Measurements from ENCODE around the gene IQUB. TPM values are rescaled to one million over a fixed set of nuclear protein-coding genes. Genes with fewer than 3 reads are reported as not detected.

Gene IQUB
- total RNA-seq, 4 donors from 2014 or later, result 0.83 to 13.3 (median 6.7) TPM

GRCh38 chr7:123499211-123499970 lies 35.0 kb downstream of the IQUB start:
- peaks cover 0 to 7% (median 0%) of the 10 kb centered on the region in 4 donors for H3K4me1 ChIP-seq
- intact Hi-C loops (cut with DNase I), result no loop called here
- no peaks in the 10 kb centered on the region for H3K27me3 ChIP-seq
- H3K4me3 ChIP-seq, result no peak overlapping the region
- H3K9me3 ChIP-seq, result no peaks in the 10 kb centered on the region
- TF ChIP-seq, protein P1, sequence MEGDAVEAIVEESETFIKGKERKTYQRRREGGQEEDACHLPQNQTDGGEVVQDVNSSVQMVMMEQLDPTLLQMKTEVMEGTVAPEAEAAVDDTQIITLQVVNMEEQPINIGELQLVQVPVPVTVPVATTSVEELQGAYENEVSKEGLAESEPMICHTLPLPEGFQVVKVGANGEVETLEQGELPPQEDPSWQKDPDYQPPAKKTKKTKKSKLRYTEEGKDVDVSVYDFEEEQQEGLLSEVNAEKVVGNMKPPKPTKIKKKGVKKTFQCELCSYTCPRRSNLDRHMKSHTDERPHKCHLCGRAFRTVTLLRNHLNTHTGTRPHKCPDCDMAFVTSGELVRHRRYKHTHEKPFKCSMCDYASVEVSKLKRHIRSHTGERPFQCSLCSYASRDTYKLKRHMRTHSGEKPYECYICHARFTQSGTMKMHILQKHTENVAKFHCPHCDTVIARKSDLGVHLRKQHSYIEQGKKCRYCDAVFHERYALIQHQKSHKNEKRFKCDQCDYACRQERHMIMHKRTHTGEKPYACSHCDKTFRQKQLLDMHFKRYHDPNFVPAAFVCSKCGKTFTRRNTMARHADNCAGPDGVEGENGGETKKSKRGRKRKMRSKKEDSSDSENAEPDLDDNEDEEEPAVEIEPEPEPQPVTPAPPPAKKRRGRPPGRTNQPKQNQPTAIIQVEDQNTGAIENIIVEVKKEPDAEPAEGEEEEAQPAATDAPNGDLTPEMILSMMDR (IDR thresholded peaks at IDR 0.05), result no peak
- no peak for TF ChIP-seq EP300 (IDR thresholded peaks at IDR 0.05)
- TF ChIP-seq POLR2A (IDR thresholded peaks at IDR 0.05; ENCODE audit: low read depth), result no peak
- TF ChIP-seq POLR2AphosphoS5 (IDR thresholded peaks at IDR 0.05), result no peak
- H3K27ac ChIP-seq (replicated peaks in 1 of 4), result no peak overlapping the region
- 91% methylated on average over 8 of the region's 8 CpGs for WGBS
- DNase-seq (ENCODE audit: extremely low spot score), result no peak
- no peaks in the 10 kb centered on the region for H3K36me3 ChIP-seq

- intact Hi-C loops (cut with DNase I), result no loop called here
- Histone ChIP-seq H3K36me3 (no peaks in the 10 kb centered on the region), H3K27me3 (no peaks in the 10 kb centered on the region), H3K4me1 (peaks cover 0 to 14% (median 2%) of the 10 kb centered on the region in 4 donors), H3K9me3 (no peaks in the 10 kb centered on the region), H3K27ac (replicated peaks in 1 of 4) (no peak overlapping the region), H3K4me3 (no peak overlapping the region)
- no peak for DNase-seq (ENCODE audit: extremely low spot score)
- 61% methylated on average over 2 of the region's 2 CpGs for WGBS
- TF ChIP-seq, protein P1 (IDR thresholded peaks at IDR 0.05), result no peak
- TF ChIP-seq POLR2AphosphoS5 (IDR thresholded peaks at IDR 0.05) (no peak), EP300 (IDR thresholded peaks at IDR 0.05) (no peak), POLR2A (IDR thresholded peaks at IDR 0.05; ENCODE audit: low read depth) (no peak)
Observed at GRCh38 chr7:123498601-123499000, 35.8 kb downstream of the IQUB start.

DNA sequence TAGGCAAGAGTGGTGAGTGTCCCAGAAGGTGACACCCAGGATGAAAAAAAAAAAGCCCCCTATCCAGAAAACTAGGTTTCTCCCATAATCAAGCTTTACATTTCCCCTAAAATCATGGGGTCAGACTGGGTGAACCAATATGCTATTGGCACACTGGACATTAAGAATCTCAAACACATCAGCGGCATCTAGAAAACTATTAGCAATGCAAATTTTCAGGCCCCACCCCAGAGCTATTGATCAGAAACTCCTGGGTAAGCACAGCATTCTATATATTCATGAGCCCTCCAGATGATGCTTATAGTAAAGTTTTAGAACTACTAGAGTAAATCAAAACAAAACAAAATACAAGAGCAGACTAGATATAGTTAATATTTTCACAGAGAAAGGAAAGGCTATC lies 36.4 kb downstream of the IQUB start:
- 85% methylated on average over 1 of the region's 1 CpG for WGBS
- TF ChIP-seq POLR2AphosphoS5 (IDR thresholded peaks at IDR 0.05) (no peak), EP300 (IDR thresholded peaks at IDR 0.05) (no peak), POLR2A (IDR thresholded peaks at IDR 0.05; ENCODE audit: low read depth) (no peak)
- TF ChIP-seq, protein P1 (IDR thresholded peaks at IDR 0.05), result no peak
- DNase-seq (ENCODE audit: extremely low spot score), result no peak
- H3K9me3 ChIP-seq, result no peaks in the 10 kb centered on the region
- no peak overlapping the region for H3K4me3 ChIP-seq
- H3K27me3 ChIP-seq, result no peaks in the 10 kb centered on the region
- peaks cover 0 to 15% (median 2%) of the 10 kb centered on the region in 4 donors for H3K4me1 ChIP-seq
- intact Hi-C loops (cut with DNase I), result no loop called here
- no peaks in the 10 kb centered on the region for H3K36me3 ChIP-seq
- no peak overlapping the region for H3K27ac ChIP-seq (replicated peaks in 1 of 4)

DNA sequence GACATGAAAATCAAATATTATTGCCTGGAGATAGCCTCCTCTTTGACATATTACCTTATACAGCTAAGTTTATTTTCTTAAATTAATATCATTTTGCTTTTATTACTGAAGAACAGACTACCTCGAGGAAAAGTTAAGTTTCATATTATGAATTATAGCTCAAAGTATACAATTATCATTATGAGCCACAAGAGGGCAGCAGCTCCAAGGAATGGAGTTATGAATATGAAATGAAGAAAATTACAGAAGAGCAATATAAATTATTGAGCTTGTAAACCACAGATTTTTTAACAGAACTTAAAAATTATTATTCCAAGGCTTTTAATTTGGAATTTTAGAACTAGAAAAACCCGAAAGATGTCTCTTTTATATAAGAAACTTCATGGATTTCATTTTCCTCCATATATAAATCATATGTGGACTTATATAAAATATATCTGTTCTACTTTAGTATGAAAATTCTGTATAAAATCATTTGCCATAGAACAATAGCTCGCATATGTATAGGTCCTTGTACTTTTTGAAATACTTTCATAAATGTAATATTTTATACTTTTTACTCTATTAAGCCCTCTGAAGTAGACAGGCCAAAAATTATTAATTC lies 40.1 kb downstream of the IQUB start:
- no peak overlapping the region for H3K4me3 ChIP-seq
- TF ChIP-seq, protein P1 (IDR thresholded peaks at IDR 0.05), result peak; percentile 67 to 75 (median 69)
- TF ChIP-seq POLR2AphosphoS5 (IDR thresholded peaks at IDR 0.05), result no peak
- H3K27ac ChIP-seq (replicated peaks in 1 of 4), result no peak overlapping the region
- H3K36me3 ChIP-seq, result no peaks in the 10 kb centered on the region
- intact Hi-C loops (cut with DNase I), result loop anchor here (5.0 kb wide), 1 partner anchor 43 kb away; no protein-coding TSS in a partner anchor
- peaks cover 0 to 15% (median 2%) of the 10 kb centered on the region in 4 donors for H3K4me1 ChIP-seq
- WGBS, result 7% methylated on average over 3 of the region's 3 CpGs
- no peaks in the 10 kb centered on the region for H3K27me3 ChIP-seq
- no peaks in the 10 kb centered on the region for H3K9me3 ChIP-seq
- DNase-seq (ENCODE audit: extremely low spot score), result no peak

Measured in esophagus muscularis mucosa (tissue), 4 donors.